Stimulated activated CD8-positive, alpha-beta memory T cell treated with anti-CD3 and anti-CD28 coated beads, Interleukin-12 subunit alpha, Interleukin-12 subunit beta, amount 100 ng/mL, for 24 hours (primary cell): ENCODE data around the gene CFAP97D1.
"Not testable (repeated sequence)": the region's sequence is repeated elsewhere in the genome, so short reads cannot be mapped to it uniquely, and the experiment has no call there.

Source experiments
- DNase-seq: peaks from one replicate; pipeline ENCODE4 v3.0.0-alpha.2; 2020; ENCODE audit errors: extremely low read depth

CFAP97D1 gene

DNA sequence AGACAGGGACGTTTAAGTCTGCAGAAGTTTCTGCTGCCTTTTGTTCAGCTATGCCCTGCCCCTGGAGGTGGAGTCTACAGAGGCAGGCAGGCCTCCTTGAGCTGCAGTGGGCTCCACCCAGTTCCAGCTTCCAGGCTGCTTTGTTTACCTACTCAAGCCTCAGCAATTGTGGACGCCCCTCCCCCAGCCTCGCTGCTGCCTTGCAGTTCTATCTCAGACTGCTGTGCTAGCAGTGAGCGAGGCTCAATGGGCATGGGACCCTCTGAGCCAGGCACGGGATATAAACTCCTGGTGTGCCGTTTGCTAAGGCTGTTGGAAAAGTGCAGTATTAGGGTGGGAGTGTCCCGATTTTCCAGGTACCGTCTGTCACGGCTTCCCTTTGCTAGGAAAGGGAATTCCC is 17.8 kb downstream of the CFAP97D1 start:
- DNase-seq = not testable (repeated sequence)

DNA sequence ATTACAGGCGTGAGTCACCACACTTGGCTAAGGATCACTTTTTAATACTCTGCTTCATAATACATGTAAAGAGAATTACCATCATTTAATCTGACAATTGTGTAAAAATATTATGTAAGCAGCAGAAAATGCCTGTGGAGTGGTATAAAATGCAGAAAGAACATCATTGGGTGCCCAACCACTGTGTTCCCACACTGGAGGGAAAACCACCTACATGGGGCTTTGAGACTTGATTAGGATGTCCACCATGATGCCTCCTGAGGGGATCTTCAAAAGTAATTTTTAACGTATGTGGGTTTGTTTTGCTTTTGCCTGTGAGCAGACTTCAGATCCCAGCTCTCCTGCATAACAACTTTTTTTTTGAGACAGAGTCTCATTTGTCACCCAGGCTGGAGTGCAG is 18.8 kb downstream of the CFAP97D1 start:
- DNase-seq = no peak

DNA sequence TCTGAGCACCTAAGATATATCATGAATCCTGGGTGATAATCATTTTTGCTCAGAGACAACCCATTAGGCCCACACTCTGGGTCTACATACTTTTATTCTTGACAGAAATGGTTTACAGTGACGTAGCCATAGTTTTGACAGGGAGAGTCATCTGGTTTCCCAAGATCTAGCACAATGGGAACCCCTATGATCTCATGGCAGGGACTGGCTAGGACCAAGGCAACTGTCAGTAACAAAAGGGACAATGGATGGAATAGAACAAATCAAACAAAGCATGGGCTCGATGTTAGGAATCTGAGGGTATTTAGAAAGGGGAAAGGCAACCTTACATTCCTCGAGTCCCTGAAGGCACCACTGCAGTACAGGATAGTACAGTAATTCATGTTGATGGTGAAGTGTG is 20.5 kb downstream of the CFAP97D1 start:
- DNase-seq = no peak

DNA sequence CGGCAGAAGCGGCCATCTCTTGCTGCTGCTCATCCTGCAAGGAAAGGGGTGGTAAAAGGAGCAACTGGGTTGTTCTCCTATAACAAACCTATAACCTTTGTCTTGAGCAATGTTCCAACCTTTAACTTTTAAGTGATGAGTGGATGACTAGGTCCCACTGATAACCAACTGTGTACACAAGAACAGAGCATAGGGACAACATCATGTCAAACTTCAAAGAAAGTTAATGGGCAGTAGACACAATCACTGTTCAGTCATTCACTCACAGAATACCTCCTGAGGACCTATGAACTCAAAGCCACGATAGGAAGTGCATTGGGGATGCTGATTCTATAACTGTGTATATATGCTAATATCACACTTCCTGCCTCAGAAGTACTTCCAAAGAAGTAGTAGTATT is 21.6 kb downstream of the CFAP97D1 start:
- DNase-seq = no peak

DNA sequence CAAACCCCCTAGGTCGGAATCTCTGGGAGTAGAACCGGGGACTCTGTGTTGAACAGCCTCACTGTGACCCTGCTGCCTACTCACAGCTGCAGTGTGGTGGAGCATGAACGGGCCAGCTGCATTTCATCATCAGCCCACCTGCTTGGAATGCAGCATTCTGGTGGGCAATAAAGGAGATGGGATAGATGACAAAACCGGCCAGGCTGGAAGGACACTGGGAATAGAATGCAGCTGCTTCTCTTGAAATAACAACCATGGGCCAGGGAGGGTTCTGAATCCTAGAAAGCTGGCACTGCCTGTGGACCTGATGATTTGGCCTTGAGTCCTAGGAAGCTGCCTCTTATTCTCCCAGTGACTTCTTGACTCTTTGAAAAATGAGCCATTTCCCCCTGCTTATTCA is 23.5 kb downstream of the CFAP97D1 start:
- no peak for DNase-seq

DNA sequence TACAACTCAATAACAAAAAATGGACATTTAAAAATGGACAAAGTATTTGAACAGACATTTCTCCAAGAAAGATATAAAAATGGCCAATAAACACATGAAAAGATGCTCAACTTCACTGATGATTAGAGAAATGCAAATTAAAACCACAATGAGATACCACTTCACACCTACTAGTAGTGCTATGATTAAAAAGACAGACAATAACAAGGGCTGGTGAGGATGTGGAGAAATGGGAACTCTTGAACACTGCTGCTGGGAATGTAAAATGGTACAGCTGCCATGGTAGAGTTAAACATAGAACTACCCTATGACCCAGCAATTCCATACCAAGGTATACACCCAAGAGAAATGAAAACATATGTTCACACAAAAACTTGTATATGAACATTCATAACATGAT is 24.9 kb downstream of the CFAP97D1 start:
- no peak for DNase-seq

DNA sequence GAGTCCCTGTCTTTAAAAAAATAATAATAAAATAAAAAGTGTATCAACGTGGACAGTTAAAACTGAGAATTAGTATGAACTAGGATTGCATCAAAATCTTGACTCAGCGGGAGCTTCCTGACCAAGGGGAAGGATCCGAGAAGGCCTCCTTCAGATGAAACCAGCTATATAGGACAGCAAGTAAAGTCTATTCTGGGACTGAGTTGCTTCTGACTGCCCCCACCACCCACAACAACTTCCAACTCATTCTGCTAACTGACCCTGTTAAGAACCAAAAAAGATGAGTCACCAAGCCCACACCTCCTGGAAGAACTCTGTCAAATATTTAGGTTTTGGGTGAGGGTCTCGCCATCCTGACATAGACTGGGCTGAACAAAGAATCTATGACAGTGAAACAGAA is 27.8 kb downstream of the CFAP97D1 start:
- DNase-seq = no peak

DNA sequence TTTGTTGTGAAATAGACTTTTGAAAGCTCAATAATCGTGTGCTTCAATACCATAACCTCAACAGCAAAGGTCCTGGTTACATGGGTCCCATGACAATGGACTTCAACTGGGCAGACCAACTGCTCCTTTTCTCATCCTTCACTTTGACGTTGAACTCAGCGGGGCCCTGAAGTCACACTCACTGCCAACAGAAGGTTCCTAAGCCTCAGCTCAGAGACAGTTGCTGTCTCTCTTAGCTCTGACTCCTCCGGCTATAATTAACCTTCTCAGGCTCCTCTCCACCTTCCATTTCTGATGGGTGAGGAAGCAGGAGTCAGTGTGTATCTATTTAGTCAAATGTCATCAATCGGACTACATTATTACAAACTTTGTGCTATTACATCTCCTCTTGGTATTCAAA is 28.9 kb downstream of the CFAP97D1 start:
- no peak for DNase-seq

DNA sequence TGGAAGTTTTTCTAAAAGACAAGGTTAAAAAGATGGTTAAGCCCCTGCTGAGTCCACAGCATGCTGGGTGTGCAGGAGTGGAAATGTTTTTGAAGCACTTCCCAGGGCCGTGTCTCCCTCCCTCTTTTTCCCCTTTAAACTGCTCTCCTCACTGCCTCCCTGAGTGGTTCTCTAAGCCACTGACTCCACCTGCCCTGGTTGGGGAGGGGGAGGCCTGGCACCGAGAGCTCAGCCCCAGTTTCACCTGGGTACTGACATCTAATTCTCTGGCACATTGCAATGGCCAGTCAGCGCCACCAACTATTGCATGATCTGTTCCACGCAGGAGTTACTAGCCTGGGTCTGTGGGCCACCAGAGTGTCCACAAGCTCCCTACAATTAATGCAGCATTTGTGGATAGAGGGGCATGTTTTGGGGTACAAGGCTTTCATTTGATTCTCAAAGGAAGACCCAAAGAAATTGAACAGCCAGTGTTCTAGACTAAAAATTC is 30.0 kb downstream of the CFAP97D1 start:
- no peak for DNase-seq

DNA sequence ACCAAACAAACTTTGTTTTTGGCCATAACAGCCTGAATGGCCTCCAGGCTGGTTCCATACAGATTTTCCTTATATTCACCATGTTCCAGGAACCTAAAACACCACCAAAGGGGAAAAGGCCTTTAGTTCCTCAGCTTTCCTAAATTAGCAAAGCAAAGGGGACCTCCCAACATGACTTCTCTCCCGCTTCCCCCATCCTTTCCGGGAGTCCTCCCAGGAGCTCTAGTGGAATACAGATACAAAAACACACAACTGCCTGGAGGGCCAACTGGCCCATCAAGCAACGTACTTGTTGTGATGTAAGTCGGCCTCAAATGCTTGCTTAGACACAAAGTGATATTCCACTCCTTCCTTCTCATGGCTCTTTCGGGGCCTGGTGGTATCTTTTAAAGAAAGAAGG is 30.6 kb downstream of the CFAP97D1 start:
- DNase-seq = no peak

DNA sequence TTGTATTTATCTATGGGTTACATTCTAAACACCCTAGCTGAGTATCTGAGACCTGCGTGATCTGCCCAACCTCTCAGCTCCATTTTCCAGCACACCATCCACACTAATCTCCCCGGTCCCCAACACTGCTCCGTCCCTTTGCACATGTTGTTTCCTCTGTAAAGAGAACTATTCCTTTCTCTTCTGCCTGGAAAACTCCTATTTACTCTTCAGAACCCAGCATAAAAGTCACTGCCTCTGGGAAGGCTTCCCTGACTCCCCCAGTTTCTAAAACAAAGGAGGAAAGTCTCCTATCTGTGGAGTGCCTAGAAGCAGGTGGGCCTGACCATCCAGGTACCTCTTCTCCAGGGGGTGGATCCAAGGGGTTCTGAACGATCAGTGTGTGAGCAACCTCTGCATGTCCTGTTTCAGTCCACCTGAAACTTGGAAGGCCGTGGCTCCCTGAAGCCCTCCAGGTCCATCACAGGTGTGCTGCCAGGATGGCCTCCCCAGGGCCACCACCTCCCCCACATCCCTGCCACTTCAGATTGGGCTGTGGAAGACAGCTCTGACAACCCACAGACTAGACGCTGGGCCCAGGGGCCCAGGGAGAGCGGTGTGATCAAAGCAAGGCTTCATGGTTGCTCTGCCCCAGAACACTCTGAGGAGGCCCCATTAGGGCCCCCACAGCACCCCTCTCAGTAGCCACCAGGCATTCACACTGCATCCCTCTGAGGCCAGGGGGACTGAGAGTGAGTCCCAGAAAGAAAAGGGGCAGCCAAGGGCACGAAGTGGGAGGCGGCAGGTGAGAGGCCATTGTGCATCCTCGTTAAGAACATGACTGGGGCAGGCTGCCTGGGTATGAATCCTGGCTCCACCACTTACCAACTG is 32.4 kb downstream of the CFAP97D1 start:
- DNase-seq = no peak

DNA sequence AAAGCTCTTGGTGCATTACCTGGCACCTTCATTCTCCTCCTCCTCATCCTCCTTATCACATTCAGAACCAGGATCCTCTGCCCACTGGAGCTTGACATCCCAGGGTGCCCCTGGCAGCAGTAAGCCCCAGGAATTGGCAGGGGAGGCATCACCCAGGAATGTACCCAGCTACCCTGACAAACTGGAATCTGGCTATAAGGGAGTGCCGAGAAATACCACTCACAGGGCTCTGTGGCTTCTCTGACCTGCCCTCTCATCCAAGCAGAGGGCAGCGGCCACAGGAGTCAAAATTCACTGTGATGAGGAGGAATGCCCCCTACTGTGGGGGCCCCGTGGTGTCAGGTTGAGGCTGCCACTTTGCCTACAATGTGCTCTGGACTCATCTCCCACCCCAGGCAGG is 33.2 kb downstream of the CFAP97D1 start:
- DNase-seq = no peak

DNA sequence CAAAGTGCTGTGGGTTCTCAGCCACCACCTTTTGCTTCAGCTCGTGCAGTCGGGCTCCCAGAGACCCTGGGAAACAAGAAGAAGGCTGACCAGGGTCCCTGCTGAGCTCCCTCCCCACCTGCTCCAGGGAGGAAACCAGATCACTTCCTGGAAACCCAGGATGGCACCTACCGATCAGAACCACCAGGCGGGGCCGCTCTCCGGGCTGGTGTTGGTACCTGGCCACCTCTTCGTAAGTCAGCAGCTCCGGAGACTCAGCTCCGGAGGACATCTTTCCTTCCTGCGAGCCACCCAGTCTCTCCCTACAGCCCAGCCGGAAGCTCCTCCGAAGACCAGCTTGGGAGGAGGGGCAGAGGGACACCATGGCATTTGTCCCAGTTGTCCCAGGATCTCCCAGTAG is 33.8 kb downstream of the CFAP97D1 start:
- DNase-seq = no peak

DNA sequence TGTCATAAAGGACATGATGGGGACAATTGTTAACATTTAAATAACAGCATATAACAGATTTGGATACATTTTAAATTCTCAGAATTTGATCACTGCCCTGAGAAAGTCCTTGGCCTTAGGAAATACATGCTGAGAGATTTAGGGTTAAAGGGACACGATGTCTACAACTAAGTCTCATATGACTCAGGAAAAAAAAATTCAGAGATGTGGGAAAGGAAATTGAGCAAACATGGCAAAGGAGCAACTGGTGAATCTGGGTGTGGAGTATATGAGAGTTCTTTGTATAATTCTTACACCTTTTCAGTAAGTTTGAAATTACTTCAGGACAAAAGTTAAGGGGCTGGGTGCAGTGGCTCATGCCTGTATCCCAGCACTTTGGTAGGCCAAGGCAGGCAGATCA is 34.5 kb downstream of the CFAP97D1 start:
- DNase-seq = no peak

DNA sequence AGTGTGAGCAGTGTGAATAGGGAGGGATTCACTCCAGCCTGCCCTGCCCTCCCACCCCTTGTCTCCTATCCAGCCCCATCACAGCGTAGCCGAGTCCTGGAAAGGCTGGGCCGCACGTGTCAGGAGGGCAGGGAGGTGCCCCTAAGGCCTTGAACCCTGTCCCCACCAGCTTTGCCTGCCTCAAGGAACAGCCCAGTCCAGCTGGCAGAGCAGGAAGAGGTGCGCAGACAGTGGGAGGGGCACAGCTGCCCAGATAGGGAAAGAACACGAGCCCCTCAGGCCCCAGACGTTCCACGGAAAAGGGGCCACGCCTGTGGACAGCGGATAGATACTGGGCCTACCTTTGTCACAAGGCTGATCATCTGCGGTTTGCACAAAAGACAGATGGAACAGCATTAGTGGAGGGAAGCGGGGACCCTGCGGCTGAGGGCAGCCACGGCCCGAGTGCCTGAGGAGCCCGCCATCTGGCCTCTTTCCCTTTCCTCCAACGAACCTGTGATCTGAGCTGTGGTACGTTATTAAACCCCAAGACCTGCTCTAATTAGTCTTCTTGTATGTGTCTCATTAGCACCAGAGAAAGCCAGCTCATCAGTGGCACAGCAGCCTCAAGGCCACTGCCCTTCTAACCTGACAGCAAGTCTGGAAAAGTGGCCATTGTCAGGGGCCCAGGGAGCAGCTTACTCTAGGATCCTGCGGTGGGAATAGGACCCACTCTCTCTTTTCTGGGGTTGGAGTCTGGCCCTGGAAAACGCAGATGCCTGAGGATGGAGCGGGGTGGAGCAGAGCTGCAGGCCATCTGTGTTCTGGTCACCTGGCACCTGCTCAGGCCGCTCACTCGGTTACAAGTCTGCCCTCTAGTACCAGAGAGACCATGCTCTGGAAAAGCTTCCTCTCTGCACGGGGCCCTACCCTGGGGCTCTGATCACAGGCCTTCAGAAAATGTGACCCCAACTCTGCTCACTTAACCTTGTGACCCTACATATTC is 36.4 kb downstream of the CFAP97D1 start:
- no peak for DNase-seq

DNA sequence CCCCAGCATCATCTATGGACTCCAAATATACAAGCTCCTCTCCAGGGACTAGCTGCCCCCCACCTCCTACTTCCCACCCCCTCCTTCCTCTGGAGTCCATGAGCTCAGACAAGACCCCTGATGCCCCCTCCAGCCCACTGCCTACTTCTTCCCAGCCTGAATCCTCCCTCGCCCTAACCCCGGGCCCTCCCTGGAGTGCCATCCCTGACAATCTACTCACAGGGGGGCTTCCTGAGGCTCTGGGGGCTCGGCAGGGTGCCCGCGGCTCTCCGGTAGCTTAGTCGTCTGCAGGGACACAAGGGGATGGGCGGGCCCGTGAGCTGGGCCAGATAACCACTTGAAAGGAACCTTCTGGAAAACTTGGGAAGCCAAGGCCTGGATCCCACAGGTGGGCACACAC is 37.6 kb downstream of the CFAP97D1 start:
- DNase-seq = no peak

DNA sequence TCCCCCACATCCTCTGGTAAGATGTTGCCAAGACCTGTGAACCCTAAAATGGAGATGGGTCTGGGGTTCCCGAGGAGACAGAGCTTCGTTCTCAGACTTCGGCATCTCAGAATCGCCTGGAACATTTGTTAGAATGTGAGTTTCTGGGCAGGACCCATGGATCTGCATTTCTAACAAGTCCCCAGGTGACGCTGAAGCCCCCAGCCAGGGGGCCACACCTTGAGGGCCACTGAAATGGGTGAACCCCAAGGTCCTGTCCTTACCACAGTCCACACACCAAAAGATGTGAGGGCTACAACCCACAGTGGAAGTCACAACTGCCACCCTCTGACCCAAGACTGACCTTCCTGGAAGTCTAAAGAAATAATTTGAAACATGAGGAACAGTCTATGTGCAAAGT is 38.7 kb downstream of the CFAP97D1 start:
- DNase-seq = no peak

DNA sequence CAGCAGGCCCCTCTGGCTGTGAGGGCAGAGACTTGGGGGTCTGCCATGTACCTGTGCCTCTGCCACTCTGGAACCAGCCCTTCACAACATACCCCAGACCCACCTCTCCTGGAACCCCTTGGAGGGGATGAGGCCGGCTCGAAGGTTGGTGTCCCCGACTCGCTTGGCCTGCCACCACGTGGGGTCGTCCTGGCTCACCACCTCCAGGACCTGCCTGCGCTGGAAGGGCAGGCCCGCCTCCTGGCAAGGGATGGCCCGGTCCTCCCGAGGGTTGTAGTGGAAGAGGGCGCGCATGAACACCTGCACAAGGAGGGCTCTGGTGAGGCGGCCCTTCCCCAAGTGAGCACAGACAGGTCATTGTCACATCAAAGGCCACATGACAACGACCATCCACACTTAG is 40.5 kb downstream of the CFAP97D1 start:
- DNase-seq = no peak

DNA sequence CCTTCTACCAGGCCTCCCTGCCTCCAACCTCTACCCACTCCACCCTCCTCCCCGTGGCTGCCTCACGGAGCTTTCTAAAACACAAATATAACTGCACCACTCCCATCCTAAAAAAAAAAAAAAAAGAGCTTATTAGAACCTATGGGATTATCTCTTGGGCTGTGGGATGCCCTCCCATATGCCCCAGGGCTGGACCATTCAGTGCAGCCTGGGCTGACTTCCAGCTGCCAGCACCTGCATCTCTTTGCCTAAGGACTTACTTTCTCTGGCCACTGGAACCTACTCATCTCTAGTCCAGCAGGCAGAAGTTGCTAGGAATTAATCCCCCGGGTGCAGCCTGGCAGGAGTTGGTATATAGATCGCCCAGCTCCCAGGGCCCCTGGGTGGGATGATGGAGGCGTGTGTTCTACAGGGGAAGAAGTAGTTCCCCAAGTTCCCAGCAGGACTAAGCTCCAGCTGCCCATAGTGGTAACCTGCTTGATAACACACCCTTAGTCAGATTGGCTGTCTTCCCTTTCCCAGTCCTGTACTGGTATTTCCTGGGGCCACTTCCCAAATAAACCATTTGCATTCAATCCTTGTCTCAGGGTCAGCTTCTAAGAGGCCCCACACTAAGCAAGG is 42.4 kb downstream of the CFAP97D1 start:
- no peak for DNase-seq

DNA sequence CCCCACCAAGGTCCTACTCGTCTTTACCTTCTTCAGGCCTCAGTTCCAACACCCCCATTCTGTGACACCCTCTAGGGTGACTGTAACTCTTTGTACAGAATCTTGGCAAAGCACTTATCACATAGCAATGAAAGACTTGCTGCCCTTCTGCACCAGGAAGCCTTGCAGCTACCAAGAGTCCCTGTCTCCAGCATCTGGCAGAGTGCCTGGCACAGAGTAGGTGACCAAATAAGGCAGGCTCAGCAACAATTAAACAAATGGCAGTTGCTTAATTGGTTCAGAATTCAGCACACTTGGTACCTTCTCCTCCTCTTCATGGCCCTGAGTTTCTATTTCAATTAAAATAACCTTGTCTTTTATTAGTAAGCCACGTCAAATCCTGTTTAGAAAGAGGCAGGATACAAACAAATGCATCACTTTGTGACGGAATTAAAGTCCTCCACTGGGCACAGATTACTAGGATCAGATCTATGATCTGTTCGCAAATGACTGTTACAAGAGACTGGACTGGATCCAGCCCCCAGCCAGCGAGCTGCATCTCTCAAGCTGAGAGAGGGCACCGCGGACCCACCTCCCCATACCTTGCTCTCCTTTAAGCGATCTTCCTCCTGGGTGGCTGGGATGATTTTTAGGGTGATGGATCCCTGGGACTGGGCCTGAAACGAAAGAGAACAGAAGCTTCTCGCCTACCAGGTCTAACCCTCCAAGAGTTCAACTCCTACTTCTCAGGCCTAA is 43.3 kb downstream of the CFAP97D1 start:
- DNase-seq = no peak

DNA sequence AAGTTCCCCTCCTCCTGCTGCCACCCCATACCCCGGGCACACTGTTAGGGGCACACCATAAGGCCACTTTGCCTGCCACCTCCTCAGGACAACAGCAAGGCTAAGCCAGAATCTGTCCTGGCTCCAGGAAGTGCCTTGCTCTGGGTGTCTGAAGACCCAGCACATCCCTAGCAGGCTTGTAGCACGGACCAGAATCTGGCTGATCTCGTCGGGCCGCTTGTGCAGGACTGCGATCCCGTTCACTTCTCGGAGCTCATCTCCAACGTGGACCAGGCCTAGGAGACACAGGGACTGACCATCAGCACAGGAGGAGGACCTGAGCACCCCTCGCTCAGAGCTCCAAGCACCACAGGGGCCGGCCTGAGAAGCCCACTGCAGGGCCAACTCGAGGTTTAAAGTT is 45.3 kb downstream of the CFAP97D1 start:
- no peak for DNase-seq

DNA sequence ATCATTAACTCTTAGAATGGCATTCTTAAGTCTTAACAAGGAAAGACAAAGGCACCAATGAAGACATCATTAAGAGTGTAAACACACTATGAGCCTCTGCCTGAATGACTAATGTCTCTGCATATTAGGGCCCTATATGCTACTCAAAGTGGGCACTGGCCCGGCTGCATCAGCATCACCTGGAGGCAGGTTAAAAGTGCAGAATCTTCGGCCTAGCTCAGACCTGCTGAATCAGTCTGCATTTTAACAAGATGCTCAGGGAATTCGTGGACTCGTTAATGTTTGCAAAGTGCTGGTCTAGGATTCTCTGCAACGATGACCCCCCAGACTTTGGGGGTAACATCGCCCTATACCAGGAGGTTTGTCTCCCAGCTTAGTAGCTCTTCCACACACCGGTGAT is 46.0 kb downstream of the CFAP97D1 start:
- DNase-seq = no peak
